DOHH2 (cell line): Measurements from ENCODE around the gene PDIK1L.
A peak's percentile ranks its signal among the peaks of the same experiment; 100 is the strongest.

Experiments used
- H3F3A ChIP-seq: fragments of 200-600 bp; sonication (generic), shearing (Covaris generic); 2 replicates; pipeline ENCODE4 v1.6.0; 2016; ENCODE audit warnings: antibody characterized with exemption, mild to moderate bottlenecking; ENCODE audit not compliant: control insufficient read depth, insufficient read depth
- H3K27ac ChIP-seq: fragments of 200-600 bp; sonication (generic); 2 replicates; pipeline ENCODE4 v1.5.1; 2014; ENCODE audit warnings: low read depth, mild to moderate bottlenecking, low read length, moderate library complexity
- H3K27me3 ChIP-seq: fragments of 200-600 bp; sonication (generic); 2 replicates; pipeline ENCODE4 v1.6.1; 2014; ENCODE audit warnings: mild to moderate bottlenecking, low read length, mixed read lengths; ENCODE audit not compliant: control insufficient read depth
- H3K36me3 ChIP-seq: fragments of 200-600 bp; sonication (generic); 2 replicates; pipeline ENCODE4 v1.6.1; 2014; ENCODE audit warnings: mild to moderate bottlenecking, low read length, moderate library complexity, mixed read lengths; ENCODE audit not compliant: control insufficient read depth
- H3K4me1 ChIP-seq: fragments of 200-600 bp; sonication (generic); 2 replicates; pipeline ENCODE4 v1.6.1; 2014; ENCODE audit warnings: mild to moderate bottlenecking, low read length, mixed read lengths; ENCODE audit not compliant: control insufficient read depth
- H3K4me2 ChIP-seq: fragments of 200-600 bp; sonication (generic); 2 replicates; pipeline ENCODE4 v1.6.0; 2014; ENCODE audit warnings: mild to moderate bottlenecking, low read length, moderate library complexity
- H3K4me3 ChIP-seq: fragments of 200-600 bp; sonication (generic); 2 replicates; pipeline ENCODE4 v1.5.1; 2014; ENCODE audit warnings: mild to moderate bottlenecking, low read length, mixed read lengths
- H3K79me2 ChIP-seq: fragments of 200-600 bp; sonication (generic); 2 replicates; pipeline ENCODE4 v1.6.1; 2014; ENCODE audit warnings: mild to moderate bottlenecking, low read length, mixed read lengths; ENCODE audit not compliant: control insufficient read depth
- H3K9me2 ChIP-seq: fragments of 200-600 bp; sonication (generic); replicated peaks from 2 replicates; pipeline ENCODE4 v1.6.1; 2014; ENCODE audit warnings: mild to moderate bottlenecking, low read length, mixed read lengths; ENCODE audit not compliant: control insufficient read depth
- H3K9me3 ChIP-seq: fragments of 200-600 bp; sonication (generic); 2 replicates; pipeline ENCODE4 v1.6.1; 2014; ENCODE audit warnings: antibody characterized with exemption, low read length, mixed read lengths; ENCODE audit not compliant: control insufficient read depth, insufficient read depth
- H4K20me1 ChIP-seq: fragments of 200-600 bp; sonication (generic); 2 replicates; pipeline ENCODE4 v1.6.0; 2014; ENCODE audit warnings: low read depth, mild to moderate bottlenecking, antibody characterized with exemption, low read length, moderate library complexity; ENCODE audit not compliant: control insufficient read depth, insufficient read depth
- EZH2phosphoT487 ChIP-seq: fragments of 200-600 bp; sonication (generic); IDR thresholded peaks from 2 replicates; pipeline ENCODE4 v1.6.1; 2017; ENCODE audit warnings: borderline replicate concordance, mild to moderate bottlenecking, antibody characterized with exemption, low read length, moderate library complexity, mixed read lengths
- TF ChIP-seq, protein P1 (sequence below): fragments of 200-600 bp; sonication (generic); IDR thresholded peaks from one replicate; pipeline ENCODE4 v1.5.1; 2014; ENCODE audit warnings: antibody characterized with exemption, mild to moderate bottlenecking, low read depth, low read length; ENCODE audit not compliant: poor library complexity, severe bottlenecking

The PDIK1L gene

DNA sequence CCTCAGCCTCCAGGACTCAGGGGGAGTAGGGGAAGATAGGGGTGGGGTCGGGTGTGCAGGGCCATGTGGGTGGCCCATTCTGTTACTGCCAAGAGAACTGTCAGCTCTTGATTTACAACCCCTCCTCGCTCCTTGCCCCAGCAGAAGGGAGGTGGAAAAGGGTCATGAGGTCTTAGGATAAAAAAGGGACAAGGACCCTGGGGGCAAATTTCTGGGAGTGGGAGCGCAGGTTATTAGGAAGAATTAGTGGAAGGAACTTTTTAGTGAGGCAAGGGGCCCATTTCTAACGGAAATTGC is 48.1 kb downstream of the PDIK1L start:
- H3K79me2 ChIP-seq, result no peaks in the 10 kb centered on the region
- H3F3A ChIP-seq, result no peaks in the 10 kb centered on the region
- no peak overlapping the region for H3K4me2 ChIP-seq
- H4K20me1 ChIP-seq, result no peaks in the 10 kb centered on the region
- peaks cover 64% of the 10 kb centered on the region for H3K27me3 ChIP-seq
- H3K4me3 ChIP-seq, result no peak overlapping the region
- H3K27ac ChIP-seq, result no peak overlapping the region
- no peaks in the 10 kb centered on the region for H3K9me3 ChIP-seq
- no peaks in the 10 kb centered on the region for H3K9me2 ChIP-seq
- H3K4me1 ChIP-seq, result peaks cover 21% of the 10 kb centered on the region
- TF ChIP-seq, protein P1, sequence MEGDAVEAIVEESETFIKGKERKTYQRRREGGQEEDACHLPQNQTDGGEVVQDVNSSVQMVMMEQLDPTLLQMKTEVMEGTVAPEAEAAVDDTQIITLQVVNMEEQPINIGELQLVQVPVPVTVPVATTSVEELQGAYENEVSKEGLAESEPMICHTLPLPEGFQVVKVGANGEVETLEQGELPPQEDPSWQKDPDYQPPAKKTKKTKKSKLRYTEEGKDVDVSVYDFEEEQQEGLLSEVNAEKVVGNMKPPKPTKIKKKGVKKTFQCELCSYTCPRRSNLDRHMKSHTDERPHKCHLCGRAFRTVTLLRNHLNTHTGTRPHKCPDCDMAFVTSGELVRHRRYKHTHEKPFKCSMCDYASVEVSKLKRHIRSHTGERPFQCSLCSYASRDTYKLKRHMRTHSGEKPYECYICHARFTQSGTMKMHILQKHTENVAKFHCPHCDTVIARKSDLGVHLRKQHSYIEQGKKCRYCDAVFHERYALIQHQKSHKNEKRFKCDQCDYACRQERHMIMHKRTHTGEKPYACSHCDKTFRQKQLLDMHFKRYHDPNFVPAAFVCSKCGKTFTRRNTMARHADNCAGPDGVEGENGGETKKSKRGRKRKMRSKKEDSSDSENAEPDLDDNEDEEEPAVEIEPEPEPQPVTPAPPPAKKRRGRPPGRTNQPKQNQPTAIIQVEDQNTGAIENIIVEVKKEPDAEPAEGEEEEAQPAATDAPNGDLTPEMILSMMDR, result no peak
- no peak for TF ChIP-seq EZH2phosphoT487
- H3K36me3 ChIP-seq, result no peaks in the 10 kb centered on the region

DNA sequence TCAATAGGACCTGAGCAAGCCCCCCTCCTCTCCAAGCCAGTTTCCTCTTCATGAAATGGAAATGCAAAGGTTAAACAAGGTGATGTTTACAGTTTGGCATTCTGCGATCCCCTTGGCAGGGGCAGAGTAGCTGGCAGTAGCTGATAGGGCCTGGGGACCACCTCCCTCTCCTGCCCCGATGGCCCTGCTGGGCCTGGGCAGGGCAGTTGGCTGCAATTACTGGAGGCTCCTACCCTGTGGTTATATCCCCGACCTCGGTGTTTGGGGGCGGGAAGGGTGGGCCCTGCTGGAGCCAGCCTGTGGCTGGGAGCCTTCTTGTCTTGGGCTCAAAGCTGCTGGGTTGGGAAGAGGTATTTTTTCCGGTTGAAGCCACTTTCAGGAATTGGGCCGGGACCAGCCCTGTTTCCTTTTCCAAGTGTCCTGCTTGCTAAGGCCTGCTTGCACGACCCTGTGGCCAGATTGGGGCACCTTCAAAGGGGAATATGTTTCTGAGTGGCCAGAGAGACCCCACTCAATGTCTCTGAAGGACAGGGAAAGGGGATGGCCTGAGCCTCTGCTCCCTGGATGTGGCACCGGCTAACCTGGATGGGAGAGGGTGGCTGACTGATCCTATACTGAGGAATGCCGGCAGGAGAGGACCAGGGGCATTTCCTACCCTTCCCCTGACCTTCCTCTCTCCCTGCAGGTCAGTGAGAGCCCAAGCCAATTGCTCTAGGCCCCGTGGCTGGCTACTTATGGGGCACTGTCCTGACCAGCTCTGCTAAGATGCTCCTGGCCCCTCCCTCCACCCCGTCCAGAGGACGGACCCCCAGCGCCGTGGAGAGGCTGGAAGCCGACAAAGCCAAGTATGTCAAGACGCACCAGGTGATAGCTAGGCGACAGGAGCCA is 49.1 kb downstream of the PDIK1L start:
- Histone ChIP-seq H3K27me3 (peaks cover 56% of the 10 kb centered on the region), H3K36me3 (no peaks in the 10 kb centered on the region), H3K9me3 (no peaks in the 10 kb centered on the region), H3K4me2 (no peak overlapping the region), H3K4me1 (peaks cover 22% of the 10 kb centered on the region), H3F3A (no peaks in the 10 kb centered on the region), H3K79me2 (no peaks in the 10 kb centered on the region), H3K4me3 (no peak overlapping the region), H3K27ac (no peak overlapping the region), H3K9me2 (no peaks in the 10 kb centered on the region), H4K20me1 (no peaks in the 10 kb centered on the region)
- TF ChIP-seq, protein P1, result no peak
- no peak for TF ChIP-seq EZH2phosphoT487

DNA sequence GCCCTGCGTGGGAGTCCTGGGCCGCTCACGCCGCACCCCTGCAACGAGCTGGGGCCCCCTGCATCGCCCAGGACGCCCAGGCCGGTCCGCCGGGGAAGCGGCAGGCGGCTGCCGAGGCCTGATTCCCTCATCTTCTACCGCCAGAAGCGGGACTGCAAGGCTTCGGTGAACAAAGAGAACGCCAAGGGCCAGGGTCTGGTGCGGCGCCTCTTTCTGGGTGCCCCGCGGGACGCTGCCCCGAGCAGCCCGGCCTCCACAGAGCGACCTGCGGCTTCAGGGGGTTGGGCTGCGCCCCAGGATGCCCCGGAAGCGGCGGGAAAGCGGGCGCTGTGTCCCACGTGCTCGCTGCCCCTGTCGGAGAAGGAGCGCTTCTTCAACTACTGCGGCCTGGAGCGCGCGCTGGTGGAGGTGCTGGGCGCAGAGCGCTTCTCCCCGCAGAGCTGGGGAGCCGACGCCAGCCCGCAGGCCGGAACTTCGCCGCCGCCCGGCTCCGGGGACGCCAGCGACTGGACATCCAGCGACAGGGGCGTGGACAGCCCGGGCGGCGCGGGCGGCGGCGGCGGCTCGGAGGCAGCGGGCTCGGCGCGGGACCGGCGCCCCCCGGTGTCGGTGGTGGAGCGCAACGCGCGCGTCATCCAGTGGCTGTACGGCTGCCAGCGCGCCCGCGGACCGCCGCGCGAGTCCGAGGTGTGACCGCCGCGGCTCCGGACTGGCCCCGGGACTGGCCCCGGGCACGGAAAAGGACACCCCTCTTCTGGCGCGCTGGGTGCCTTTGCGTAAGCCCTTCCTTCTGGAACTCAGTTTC is 50.0 kb downstream of the PDIK1L start:
- peaks cover 22% of the 10 kb centered on the region for H3K4me1 ChIP-seq

More for the DNA sequence above, 50.0 kb downstream of the PDIK1L start:
- H3F3A ChIP-seq, result no peaks in the 10 kb centered on the region
- H3K9me3 ChIP-seq, result no peaks in the 10 kb centered on the region
- H3K79me2 ChIP-seq, result no peaks in the 10 kb centered on the region
- H4K20me1 ChIP-seq, result no peaks in the 10 kb centered on the region
- H3K4me2 ChIP-seq, result peak overlapping the region; percentile 31
- H3K36me3 ChIP-seq, result no peaks in the 10 kb centered on the region
- peaks cover 49% of the 10 kb centered on the region for H3K27me3 ChIP-seq
- H3K9me2 ChIP-seq, result no peaks in the 10 kb centered on the region
- no peak overlapping the region for H3K27ac ChIP-seq
- peak overlapping the region; percentile 4; the same call in 1 of the 2 replicates for H3K4me3 ChIP-seq
- no peak for TF ChIP-seq EZH2phosphoT487
- TF ChIP-seq, protein P1, result peak; percentile 16
